ENCODE data around the gene NSA2. TPM values are rescaled to one million over a fixed set of nuclear protein-coding genes. Genes with fewer than 3 reads are reported as not detected.
"Not testable (repeated sequence)": the region's sequence is repeated elsewhere in the genome, so short reads cannot be mapped to it uniquely, and the experiment has no call there.

NSA2 gene
- total RNA-seq, 6 experiments from 2014 or later = 19.0 to 66.3 (median 26.1) TPM

DNA sequence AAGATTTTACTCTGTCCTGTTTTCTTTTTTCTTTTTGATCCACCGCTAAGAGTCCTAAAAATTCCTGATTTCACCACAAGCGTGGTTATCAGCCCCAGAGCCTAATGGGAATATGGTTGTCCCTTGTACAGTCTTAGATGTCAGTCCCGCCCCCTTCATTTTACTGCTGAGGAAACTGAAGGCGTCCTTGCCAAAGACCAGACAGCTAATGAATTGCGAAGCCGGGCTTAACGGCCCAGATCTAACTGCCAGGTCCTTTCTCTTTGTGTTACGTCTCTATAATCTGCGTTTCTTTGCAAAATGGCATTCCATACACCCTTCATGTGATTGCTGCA, 497 bp downstream of the NSA2 start:
- peak overlapping the region in 2 of 3 donors; percentile 67 to 79 for H3K27ac ChIP-seq
- H3K27me3 ChIP-seq = no peaks in the 10 kb centered on the region
- 0% methylated on average over 9 of the region's 9 CpGs for WGBS (ENCODE audit: insufficient coverage, low coverage, low lambda C conversion rate, missing lambda C conversion rate)
- H3K36me3 ChIP-seq = peaks cover 0 to 35% (median 9%) of the 10 kb centered on the region in 4 donors
- peak overlapping the region; percentile 92 to 99 (median 97) for H3K4me3 ChIP-seq
- intact Hi-C loops (cut with DNase I) = loop anchor here (10.0 kb wide), 2 partner anchors 137 to 147 kb away; no protein-coding TSS in a partner anchor
- ATAC-seq (peak; percentile 11 to 19 (median 12)), DNase-seq (no peak)
- no peak for TF ChIP-seq POLR2A (IDR thresholded peaks at IDR 0.05)
- TF ChIP-seq, protein P1, sequence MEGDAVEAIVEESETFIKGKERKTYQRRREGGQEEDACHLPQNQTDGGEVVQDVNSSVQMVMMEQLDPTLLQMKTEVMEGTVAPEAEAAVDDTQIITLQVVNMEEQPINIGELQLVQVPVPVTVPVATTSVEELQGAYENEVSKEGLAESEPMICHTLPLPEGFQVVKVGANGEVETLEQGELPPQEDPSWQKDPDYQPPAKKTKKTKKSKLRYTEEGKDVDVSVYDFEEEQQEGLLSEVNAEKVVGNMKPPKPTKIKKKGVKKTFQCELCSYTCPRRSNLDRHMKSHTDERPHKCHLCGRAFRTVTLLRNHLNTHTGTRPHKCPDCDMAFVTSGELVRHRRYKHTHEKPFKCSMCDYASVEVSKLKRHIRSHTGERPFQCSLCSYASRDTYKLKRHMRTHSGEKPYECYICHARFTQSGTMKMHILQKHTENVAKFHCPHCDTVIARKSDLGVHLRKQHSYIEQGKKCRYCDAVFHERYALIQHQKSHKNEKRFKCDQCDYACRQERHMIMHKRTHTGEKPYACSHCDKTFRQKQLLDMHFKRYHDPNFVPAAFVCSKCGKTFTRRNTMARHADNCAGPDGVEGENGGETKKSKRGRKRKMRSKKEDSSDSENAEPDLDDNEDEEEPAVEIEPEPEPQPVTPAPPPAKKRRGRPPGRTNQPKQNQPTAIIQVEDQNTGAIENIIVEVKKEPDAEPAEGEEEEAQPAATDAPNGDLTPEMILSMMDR (IDR thresholded peaks at IDR 0.05) = no peak
- peaks cover 0 to 28% (median 10%) of the 10 kb centered on the region in 4 donors for H3K4me1 ChIP-seq
- H3K9me3 ChIP-seq = no peaks in the 10 kb centered on the region

DNA sequence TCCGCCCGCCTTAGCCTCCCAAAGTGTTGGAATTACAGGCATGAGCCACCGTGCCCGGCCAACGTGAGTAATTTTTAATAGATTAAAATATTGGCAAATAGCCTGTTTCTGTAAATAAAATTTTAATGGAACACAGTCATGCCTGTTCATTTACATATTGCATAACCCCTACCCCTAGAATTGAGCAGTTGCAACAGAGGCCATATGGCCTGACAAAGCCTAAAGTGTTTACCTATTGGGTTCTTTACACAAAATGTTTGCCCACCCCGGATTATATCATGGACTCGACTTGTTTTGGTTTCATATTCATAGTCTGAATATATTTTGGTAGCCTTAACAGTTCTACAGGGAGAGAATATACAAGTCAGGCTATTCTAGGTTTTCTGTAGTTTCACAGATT, 5.3 kb downstream of the NSA2 start:
- intact Hi-C loops (cut with DNase I) = no loop called here
- 56% methylated on average over 7 of the region's 7 CpGs for WGBS (ENCODE audit: insufficient coverage, low coverage, low lambda C conversion rate, missing lambda C conversion rate)

DNA sequence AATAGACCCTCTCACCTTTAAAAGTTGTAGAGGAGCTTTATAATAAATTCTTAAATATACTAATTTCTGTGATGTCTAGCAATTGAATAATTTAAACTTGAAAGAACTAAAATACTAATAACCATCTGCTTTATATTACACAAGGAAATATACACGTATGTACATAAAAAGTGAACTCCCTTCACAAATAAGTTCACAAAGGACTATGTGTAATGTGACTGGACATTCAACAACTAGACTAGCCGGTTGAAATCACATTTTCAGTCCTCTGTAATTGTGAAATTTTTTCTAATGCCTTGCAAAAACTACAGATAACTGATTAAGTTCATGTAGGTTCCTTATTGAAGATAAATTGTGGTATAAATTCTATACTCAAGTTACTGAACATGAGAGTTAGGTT, 11.6 kb downstream of the NSA2 start:
- Histone ChIP-seq H3K4me1 (no peaks in the 10 kb centered on the region), H3K36me3 (peaks cover 0 to 44% (median 15%) of the 10 kb centered on the region in 4 donors), H3K27me3 (no peaks in the 10 kb centered on the region), H3K4me3 (no peak overlapping the region), H3K27ac (no peak overlapping the region), H3K9me3 (no peaks in the 10 kb centered on the region)
- 100% methylated on average over 2 of the region's 2 CpGs for WGBS (ENCODE audit: insufficient coverage, low coverage, low lambda C conversion rate, missing lambda C conversion rate)
- ATAC-seq = no peak
- no peak for DNase-seq
- TF ChIP-seq, protein P1 (IDR thresholded peaks at IDR 0.05) = no peak
- TF ChIP-seq POLR2A (IDR thresholded peaks at IDR 0.05) = no peak
- intact Hi-C loops (cut with DNase I) = no loop called here

More for the DNA sequence above, 5.3 kb downstream of the NSA2 start:
- Histone ChIP-seq H3K27me3 (no peaks in the 10 kb centered on the region), H3K4me1 (peaks cover 0 to 19% (median 4%) of the 10 kb centered on the region in 4 donors), H3K36me3 (peaks cover 5 to 81% (median 21%) of the 10 kb centered on the region in 4 donors), H3K9me3 (no peaks in the 10 kb centered on the region), H3K4me3 (no peak overlapping the region), H3K27ac (no peak overlapping the region)
- no peak for TF ChIP-seq POLR2A (IDR thresholded peaks at IDR 0.05)
- TF ChIP-seq, protein P1 (IDR thresholded peaks at IDR 0.05) = no peak
- DNase-seq = no peak
- ATAC-seq = peak; percentile 33 to 89 (median 74)

DNA sequence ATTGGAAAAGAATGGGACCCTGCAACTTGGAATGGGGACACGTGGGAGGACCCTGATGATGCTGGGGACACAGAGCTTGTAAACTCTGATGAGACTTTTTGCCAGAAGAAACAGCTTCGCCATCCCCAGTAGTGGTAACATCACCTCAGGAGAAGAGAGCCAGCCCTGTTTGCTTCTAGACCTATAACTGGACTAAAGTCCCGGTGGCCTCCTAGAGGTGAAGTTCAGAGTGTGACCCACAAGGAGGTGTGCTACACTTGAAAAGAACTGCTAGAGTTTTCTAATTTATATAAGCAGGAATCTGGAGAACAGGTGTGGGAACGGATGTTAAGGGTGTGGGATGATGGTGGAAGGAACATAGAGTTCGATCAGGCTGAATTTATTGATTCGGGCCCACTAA, 19.8 kb downstream of the NSA2 start:
- intact Hi-C loops (cut with DNase I) = no loop called here
- H3K4me1 ChIP-seq = no peaks in the 10 kb centered on the region
- no peak overlapping the region for H3K4me3 ChIP-seq
- TF ChIP-seq, protein P1 (IDR thresholded peaks at IDR 0.05) = no peak
- no peak for TF ChIP-seq POLR2A (IDR thresholded peaks at IDR 0.05)
- H3K27ac ChIP-seq = no peak overlapping the region
- ATAC-seq (no peak), DNase-seq (no peak)
- no peaks in the 10 kb centered on the region for H3K27me3 ChIP-seq
- 87% methylated on average over 6 of the region's 6 CpGs for WGBS (ENCODE audit: insufficient coverage, low coverage, low lambda C conversion rate, missing lambda C conversion rate)
- H3K36me3 ChIP-seq = no peaks in the 10 kb centered on the region
- no peaks in the 10 kb centered on the region for H3K9me3 ChIP-seq

DNA sequence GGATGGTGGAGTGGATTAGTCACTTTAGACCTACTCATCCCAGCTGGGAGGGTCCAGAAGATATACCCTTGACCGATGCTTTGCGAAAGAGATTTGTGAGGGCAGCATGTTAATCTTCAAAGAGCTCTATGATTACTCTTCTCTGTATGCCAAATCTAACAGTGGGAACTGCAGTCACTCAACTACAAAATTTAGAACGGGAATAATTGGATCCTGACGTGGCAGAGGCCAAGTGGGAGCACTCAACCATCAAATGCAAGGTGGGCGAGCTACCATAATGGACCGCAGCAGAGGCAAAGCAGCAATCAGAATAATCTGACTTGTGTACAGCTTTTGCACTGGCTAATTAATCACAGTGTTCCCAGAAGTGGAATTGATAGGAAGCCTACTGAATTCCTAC, 20.4 kb downstream of the NSA2 start:
- no peaks in the 10 kb centered on the region for H3K36me3 ChIP-seq
- DNase-seq (no peak), ATAC-seq (no peak)
- no peaks in the 10 kb centered on the region for H3K9me3 ChIP-seq
- H3K4me1 ChIP-seq = no peaks in the 10 kb centered on the region
- WGBS (ENCODE audit: insufficient coverage, low coverage, low lambda C conversion rate, missing lambda C conversion rate) = 94% methylated on average over 4 of the region's 6 CpGs
- H3K4me3 ChIP-seq = no peak overlapping the region
- no peaks in the 10 kb centered on the region for H3K27me3 ChIP-seq
- H3K27ac ChIP-seq = no peak overlapping the region
- TF ChIP-seq, protein P1 (IDR thresholded peaks at IDR 0.05) = no peak
- TF ChIP-seq POLR2A (IDR thresholded peaks at IDR 0.05) = no peak
- intact Hi-C loops (cut with DNase I) = no loop called here

DNA sequence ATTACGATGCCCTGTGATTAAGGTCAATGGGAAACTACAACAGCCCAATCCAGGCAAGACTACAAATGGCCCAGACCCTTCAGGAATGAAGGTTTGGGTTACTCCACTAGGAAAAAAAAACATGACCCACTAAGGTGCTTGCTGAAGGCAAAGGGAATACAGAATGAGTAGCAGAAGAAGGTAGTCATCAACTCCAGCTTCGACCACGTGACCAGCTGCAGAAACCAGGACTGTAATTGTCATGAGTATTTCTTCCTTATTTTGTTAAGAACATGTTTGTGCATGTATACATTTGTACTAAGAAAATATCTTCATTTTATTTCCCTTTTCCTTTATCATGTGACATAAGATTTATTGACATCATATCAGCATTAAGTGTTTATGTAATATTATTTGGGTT, 24.6 kb downstream of the NSA2 start:
- intact Hi-C loops (cut with DNase I); H3K36me3 ChIP-seq; H3K27me3 ChIP-seq; DNase-seq; ATAC-seq; H3K9me3 ChIP-seq; H3K4me1 ChIP-seq; H3K4me3 ChIP-seq; H3K27ac ChIP-seq: not testable (repeated sequence)
- WGBS (ENCODE audit: insufficient coverage, low coverage, low lambda C conversion rate, missing lambda C conversion rate) = 89% methylated on average over 2 of the region's 3 CpGs
